Pancreas (tissue), 10 donors: ENCODE data around the gene SERPINB7. TPM values are rescaled to one million over a fixed set of nuclear protein-coding genes. Genes with fewer than 3 reads are reported as not detected.

Source experiments
- ATAC-seq, 4 donors: fragments of 200-7000 bp; cut with Tn5 transposase; one replicate each; pipeline versions ENCODE4 v1.8.0 to v1.9.1; 2020; ENCODE audit warnings: mild to moderate bottlenecking in 4 of 4, moderate library complexity in 4 of 4
- DNase-seq, 6 donors: peaks; one replicate each; pipeline ENCODE4 v3.0.0-alpha.2; 2020
- FAIRE-seq: peaks from 2 replicates; lab custom pipeline; 2012; peaks lifted over from hg19 to GRCh38; lab: Jason Lieb, UNC
- H3K27ac ChIP-seq, 4 donors: fragments of 200-600 bp; sonication (generic); 1 replicate in 3 of 4; 2 replicates in 1 of 4; pipeline versions ENCODE4 v1.5.0 to v1.8.0; 2020
- H3K27me3 ChIP-seq, 4 donors: fragments of 200-600 bp; one replicate each; pipeline ENCODE4 v1.8.0; 2021
- H3K36me3 ChIP-seq, 3 donors: fragments of 200-600 bp; sonication (generic) in 1 of 3; one replicate each; pipeline versions ENCODE4 v1.5.0 to v1.8.0; 2020 to 2021
- H3K4me1 ChIP-seq, 3 donors: fragments of 200-600 bp; one replicate each; pipeline ENCODE4 v1.8.0; 2021
- H3K4me3 ChIP-seq, 4 donors: fragments of 200-600 bp; sonication (generic) in 2 of 4; one replicate each; pipeline versions ENCODE4 v1.5.0 to v1.8.0; 2020 to 2021
- H3K9me3 ChIP-seq, 4 donors: fragments of 200-600 bp; one replicate each; pipeline ENCODE4 v1.8.0; 2021
- CTCF ChIP-seq, 4 donors: fragments of 200-600 bp; sonication (generic) in 3 of 4; IDR thresholded peaks; one replicate each; pipeline versions ENCODE4 v1.5.0 to v1.8.0; 2021; ENCODE audit warnings: antibody characterized with exemption in 4 of 4
- WGBS, 2 donors: extraction: QIAGEN DNeasy Blood & Tissue Kit; methylation state at CpG; one replicate each; pipeline ENCODE4 v1.1.7; 2013; 5-methylcytosine and 5-hydroxymethylcytosine counted together
- intact Hi-C, 3 donors: fragments of 100-400 bp; cut with DNase I; formaldehyde crosslinking; loops; one replicate each; pipeline versions ENCODE4 v1.11.1 to v1.14.2; 2022
- polyA plus RNA-seq, 2 donors: library from polyadenylated mRNA; stranded (reverse); fragments of 200-250 nt; gene quantifications; one replicate each; pipeline ENCODE4 v1.2.3, GENCODE V29; 2013
- total RNA-seq, 6 donors: library from RNA; stranded (reverse); fragmentation: NEBNext Ultra II Directional in 4 of 6; extraction: Animal tissue kit (Norgen Biotek cat#: 25700) in 4 of 6; gene quantifications; one replicate each; pipeline versions ENCODE4 v1.2.1 to v1.2.4, GENCODE V29; 2021 to 2023
- donor health status: healthy with polysubstance abuse.
- donor health status: DM: no; HTN: no; CAD: no; lungs with moderate emphysema.
- donor health status: DM: no; HTN: no; CAD: no.
- donor health status: control.
- donor health status: control.
- donor health status: Bipolar disorder and iron deficiency.
- donor health status: DM: yes; HTN: yes; CAD: no.
- donor health status: DM: no; HTN: no; CAD: no.
- donor health status: DM: no; HTN: no; CAD: no.
- donor health status: DM: yes; HTN: yes; CAD: no.

The SERPINB7 gene
- total and polyA plus RNA-seq, 8 donors = not detected

GRCh38 chr18:63828656-63829055 lies 53.4 kb downstream of the SERPINB7 start:
- Histone ChIP-seq H3K27me3 (no peaks in the 10 kb centered on the region), H3K4me3 (no peak overlapping the region), H3K27ac (no peak overlapping the region), H3K36me3 (no peaks in the 10 kb centered on the region), H3K9me3 (no peaks in the 10 kb centered on the region), H3K4me1 (no peaks in the 10 kb centered on the region)
- no peak for ATAC-seq
- no peak for FAIRE-seq
- intact Hi-C loops = loop anchor here in 1 of 3 donors (10.0 kb wide), 1 partner anchor 106 kb away; no protein-coding TSS in a partner anchor
- 34 to 37% methylated on average over 1 of the region's 1 CpG for WGBS, 2 donors
- DNase-seq = no peak
- no peak for TF ChIP-seq CTCF (IDR thresholded peaks at IDR 0.05)

- Histone ChIP-seq H3K27me3 (no peaks in the 10 kb centered on the region), H3K9me3 (no peaks in the 10 kb centered on the region), H3K4me1 (no peaks in the 10 kb centered on the region), H3K36me3 (no peaks in the 10 kb centered on the region), H3K27ac (no peak overlapping the region), H3K4me3 (no peak overlapping the region)
- TF ChIP-seq CTCF (IDR thresholded peaks at IDR 0.05) = no peak
- intact Hi-C loops = loop anchor here in 1 of 3 donors (10.0 kb wide), 1 partner anchor 105 kb away; no protein-coding TSS in a partner anchor
- DNase-seq = no peak
- no peak for ATAC-seq
- no peak for FAIRE-seq
Observed at GRCh38 chr18:63829886-63830285, 54.7 kb downstream of the SERPINB7 start.

- Histone ChIP-seq H3K27me3 (no peaks in the 10 kb centered on the region), H3K9me3 (no peaks in the 10 kb centered on the region), H3K27ac (no peak overlapping the region), H3K4me3 (no peak overlapping the region), H3K36me3 (no peaks in the 10 kb centered on the region), H3K4me1 (no peaks in the 10 kb centered on the region)
- no peak for DNase-seq
- no peak for FAIRE-seq
- WGBS, 2 donors = 59 to 75% methylated on average over 6 of the region's 6 CpGs
- no peak for TF ChIP-seq CTCF (IDR thresholded peaks at IDR 0.05)
- ATAC-seq = no peak
- intact Hi-C loops = no loop called here
Observed at GRCh38 chr18:63831080-63831788, 56.0 kb downstream of the SERPINB7 start.

- H3K9me3 ChIP-seq = no peaks in the 10 kb centered on the region
- 76 to 90% methylated on average over 1 of the region's 1 CpG for WGBS, 2 donors
- FAIRE-seq (no peak), ATAC-seq (no peak), DNase-seq (no peak)
- no peak for TF ChIP-seq CTCF (IDR thresholded peaks at IDR 0.05)
- intact Hi-C loops = no loop called here
- no peaks in the 10 kb centered on the region for H3K36me3 ChIP-seq
- no peak overlapping the region for H3K4me3 ChIP-seq
- H3K4me1 ChIP-seq = no peaks in the 10 kb centered on the region
- H3K27me3 ChIP-seq = no peaks in the 10 kb centered on the region
- no peak overlapping the region for H3K27ac ChIP-seq
Observed at GRCh38 chr18:63832470-63832869, 57.3 kb downstream of the SERPINB7 start.

- TF ChIP-seq CTCF (IDR thresholded peaks at IDR 0.05) = no peak
- WGBS, 2 donors = 59 to 74% methylated on average over 4 of the region's 4 CpGs
- DNase-seq = no peak
- H3K27ac ChIP-seq = no peak overlapping the region
- H3K9me3 ChIP-seq = no peaks in the 10 kb centered on the region
- no peaks in the 10 kb centered on the region for H3K27me3 ChIP-seq
- H3K4me1 ChIP-seq = no peaks in the 10 kb centered on the region
- intact Hi-C loops = no loop called here
- no peak for ATAC-seq
- H3K36me3 ChIP-seq = no peaks in the 10 kb centered on the region
- H3K4me3 ChIP-seq = no peak overlapping the region
- no peak for FAIRE-seq
Observed at GRCh38 chr18:63834471-63835113, 59.4 kb downstream of the SERPINB7 start.
